C1 segment of cervical spinal cord (tissue), 14 donors: Measurements from ENCODE around the gene RPA3.

Experiments
- DNase-seq, 14 donors: peaks; one replicate each; lab custom pipeline; 2025; lab: John Stamatoyannopoulos, UW

RPA3 gene

GRCh38 chr7:7612519-7612918 is 105.9 kb downstream of the RPA3 start:
- no peak for DNase-seq

- no peak for DNase-seq
Observed at GRCh38 chr7:7609330-7609729, 109.1 kb downstream of the RPA3 start.

- DNase-seq, result no peak
Observed at GRCh38 chr7:7607010-7607409, 111.4 kb downstream of the RPA3 start.

GRCh38 chr7:7596176-7596575 is 122.2 kb downstream of the RPA3 start:
- DNase-seq, result no peak

GRCh38 chr7:7595451-7595850 is 123.0 kb downstream of the RPA3 start:
- DNase-seq, result no peak
